Neural progenitor cell (in vitro differentiated cells): ENCODE results near the gene UBE2Q1. TPM values are rescaled to one million over a fixed set of nuclear protein-coding genes. Genes with fewer than 3 reads are reported as not detected.

Experiments used
- DNase-seq: peaks from one replicate; pipeline ENCODE4 v3.0.0-alpha.2; 2016; ENCODE audit warnings: low spot score
- H2AFZ ChIP-seq: fragments of 200-600 bp; sonication (generic); replicated peaks from 2 replicates; pipeline ENCODE4 v1.6.1; 2016; ENCODE audit warnings: antibody characterized with exemption
- H3F3A ChIP-seq: fragments of 200-600 bp; sonication (generic); 2 replicates; pipeline ENCODE4 v1.6.1; 2016; ENCODE audit warnings: antibody characterized with exemption, low read depth
- H3K27ac ChIP-seq: fragments of 200-600 bp; sonication (generic); 2 replicates; pipeline ENCODE4 v1.5.1; 2016; ENCODE audit warnings: mild to moderate bottlenecking
- H3K27me3 ChIP-seq: fragments of 200-600 bp; sonication (generic); 2 replicates; pipeline ENCODE4 v1.6.1; 2016; ENCODE audit warnings: mild to moderate bottlenecking, moderate library complexity
- H3K36me3 ChIP-seq: fragments of 200-600 bp; sonication (generic); 2 replicates; pipeline ENCODE4 v1.5.1; 2016
- H3K4me1 ChIP-seq: fragments of 200-600 bp; sonication (generic); 2 replicates; pipeline ENCODE4 v1.6.1; 2016; ENCODE audit warnings: mixed run types
- H3K4me2 ChIP-seq: fragments of 200-600 bp; sonication (generic); 2 replicates; pipeline ENCODE4 v1.6.1; 2016
- H3K4me3 ChIP-seq: fragments of 200-600 bp; sonication (generic); 2 replicates; pipeline ENCODE4 v1.5.1; 2016
- H3K79me2 ChIP-seq: fragments of 200-600 bp; sonication (generic); 2 replicates; pipeline ENCODE4 v1.6.1; 2016; ENCODE audit warnings: low read depth
- H3K9ac ChIP-seq: fragments of 200-600 bp; sonication (generic); 2 replicates; pipeline ENCODE4 v1.6.1; 2016
- H3K9me3 ChIP-seq: fragments of 200-600 bp; sonication (generic); 2 replicates; pipeline ENCODE4 v1.5.1; 2016; ENCODE audit warnings: low read depth
- H4K20me1 ChIP-seq: fragments of 200-600 bp; sonication (generic); 2 replicates; pipeline ENCODE4 v1.6.1; 2016; ENCODE audit warnings: low read depth
- H3K27ac Mint-ChIP-seq: 3 replicates; pipeline ENCODE4 v1.8.0; 2021; ENCODE audit warnings: mixed read lengths
- H3K27me3 Mint-ChIP-seq: 2 replicates; pipeline ENCODE4 v1.8.0; 2022; ENCODE audit warnings: low read depth, mild to moderate bottlenecking, inconsistent platforms, moderate library complexity, mixed read lengths; ENCODE audit not compliant: insufficient read depth
- H3K36me3 Mint-ChIP-seq: 3 replicates; pipeline ENCODE4 v1.8.0; 2021; ENCODE audit warnings: mixed read lengths
- H3K4me1 Mint-ChIP-seq: 3 replicates; pipeline ENCODE4 v1.8.0; 2021; ENCODE audit warnings: mixed read lengths
- H3K4me3 Mint-ChIP-seq: 3 replicates; pipeline ENCODE4 v1.8.0; 2021; ENCODE audit warnings: mild to moderate bottlenecking, moderate library complexity, mixed read lengths
- H3K9me3 Mint-ChIP-seq: 3 replicates; pipeline ENCODE4 v1.8.0; 2020; ENCODE audit warnings: mixed read lengths
- EZH2 ChIP-seq: fragments of 200-600 bp; sonication (generic); IDR thresholded peaks from 2 replicates; pipeline ENCODE4 v1.6.1; 2017; ENCODE audit warnings: antibody characterized with exemption, mild to moderate bottlenecking, moderate library complexity
- EZH2phosphoT487 ChIP-seq: fragments of 200-600 bp; sonication (generic); IDR thresholded peaks from 2 replicates; pipeline ENCODE4 v1.6.1; 2017; ENCODE audit warnings: antibody characterized with exemption
- total RNA-seq: library from RNA; depleted of rRNA; stranded (reverse); fragments of >200 nt; gene quantifications from 2 replicates; pipeline ENCODE4 v1.2.3, GENCODE V29; 2015; ENCODE audit warnings: low replicate concordance
- TF ChIP-seq, protein P1 (sequence below): fragments of 200-600 bp; sonication (generic); IDR thresholded peaks from 2 replicates; pipeline ENCODE4 v1.5.1; 2017; ENCODE audit warnings: antibody characterized with exemption, mild to moderate bottlenecking

UBE2Q1 gene
- total RNA-seq, 1 donor from 2014 or later, result 96.2 TPM

GRCh38 chr1:154541231-154541630, 17.2 kb downstream of the UBE2Q1 start:
- Histone ChIP-seq H3K79me2 (no peaks in the 10 kb centered on the region), H3K27ac (no peak overlapping the region), H3K4me1 (no peaks in the 10 kb centered on the region), H3K9me3 (no peaks in the 10 kb centered on the region), H3K4me3 (no peak overlapping the region), H3K4me2 (no peak overlapping the region), H4K20me1 (no peaks in the 10 kb centered on the region), H3K36me3 (no peaks in the 10 kb centered on the region), H2AFZ (no peak overlapping the region), H3F3A (no peaks in the 10 kb centered on the region), H3K9ac (no peak overlapping the region), H3K27me3 (no peaks in the 10 kb centered on the region)
- Mint-ChIP-seq H3K9me3 (no peaks in the 10 kb centered on the region), H3K27me3 (peaks cover 11% of the 10 kb centered on the region), H3K4me3 (no peak overlapping the region), H3K4me1 (peaks cover 3% of the 10 kb centered on the region), H3K36me3 (no peaks in the 10 kb centered on the region), H3K27ac (no peak overlapping the region)
- no peak for DNase-seq
- TF ChIP-seq EZH2phosphoT487 (no peak), EZH2 (no peak)
- TF ChIP-seq, protein P1, sequence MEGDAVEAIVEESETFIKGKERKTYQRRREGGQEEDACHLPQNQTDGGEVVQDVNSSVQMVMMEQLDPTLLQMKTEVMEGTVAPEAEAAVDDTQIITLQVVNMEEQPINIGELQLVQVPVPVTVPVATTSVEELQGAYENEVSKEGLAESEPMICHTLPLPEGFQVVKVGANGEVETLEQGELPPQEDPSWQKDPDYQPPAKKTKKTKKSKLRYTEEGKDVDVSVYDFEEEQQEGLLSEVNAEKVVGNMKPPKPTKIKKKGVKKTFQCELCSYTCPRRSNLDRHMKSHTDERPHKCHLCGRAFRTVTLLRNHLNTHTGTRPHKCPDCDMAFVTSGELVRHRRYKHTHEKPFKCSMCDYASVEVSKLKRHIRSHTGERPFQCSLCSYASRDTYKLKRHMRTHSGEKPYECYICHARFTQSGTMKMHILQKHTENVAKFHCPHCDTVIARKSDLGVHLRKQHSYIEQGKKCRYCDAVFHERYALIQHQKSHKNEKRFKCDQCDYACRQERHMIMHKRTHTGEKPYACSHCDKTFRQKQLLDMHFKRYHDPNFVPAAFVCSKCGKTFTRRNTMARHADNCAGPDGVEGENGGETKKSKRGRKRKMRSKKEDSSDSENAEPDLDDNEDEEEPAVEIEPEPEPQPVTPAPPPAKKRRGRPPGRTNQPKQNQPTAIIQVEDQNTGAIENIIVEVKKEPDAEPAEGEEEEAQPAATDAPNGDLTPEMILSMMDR, result no peak

- Mint-ChIP-seq H3K4me3 (no peak overlapping the region), H3K36me3 (no peaks in the 10 kb centered on the region), H3K27me3 (peaks cover 17% of the 10 kb centered on the region), H3K4me1 (peaks cover 3% of the 10 kb centered on the region), H3K27ac (peak overlapping the region; percentile 55), H3K9me3 (peaks cover 4% of the 10 kb centered on the region)
- H3K36me3 ChIP-seq, result no peaks in the 10 kb centered on the region
- H3K79me2 ChIP-seq, result no peaks in the 10 kb centered on the region
- no peaks in the 10 kb centered on the region for H3K9me3 ChIP-seq
- no peak overlapping the region for H3K9ac ChIP-seq
- H3K4me1 ChIP-seq, result no peaks in the 10 kb centered on the region
- DNase-seq, result no peak
- H3K4me2 ChIP-seq, result no peak overlapping the region
- H2AFZ ChIP-seq, result no peak overlapping the region
- H3K27me3 ChIP-seq, result no peaks in the 10 kb centered on the region
- H4K20me1 ChIP-seq, result no peaks in the 10 kb centered on the region
- H3K27ac ChIP-seq, result no peak overlapping the region
- H3K4me3 ChIP-seq, result no peak overlapping the region
- H3F3A ChIP-seq, result no peaks in the 10 kb centered on the region
- TF ChIP-seq, protein P1, result no peak
- no peak for TF ChIP-seq EZH2phosphoT487
- TF ChIP-seq EZH2, result no peak
Measured at GRCh38 chr1:154539486-154540483, 18.7 kb downstream of the UBE2Q1 start.

DNA sequence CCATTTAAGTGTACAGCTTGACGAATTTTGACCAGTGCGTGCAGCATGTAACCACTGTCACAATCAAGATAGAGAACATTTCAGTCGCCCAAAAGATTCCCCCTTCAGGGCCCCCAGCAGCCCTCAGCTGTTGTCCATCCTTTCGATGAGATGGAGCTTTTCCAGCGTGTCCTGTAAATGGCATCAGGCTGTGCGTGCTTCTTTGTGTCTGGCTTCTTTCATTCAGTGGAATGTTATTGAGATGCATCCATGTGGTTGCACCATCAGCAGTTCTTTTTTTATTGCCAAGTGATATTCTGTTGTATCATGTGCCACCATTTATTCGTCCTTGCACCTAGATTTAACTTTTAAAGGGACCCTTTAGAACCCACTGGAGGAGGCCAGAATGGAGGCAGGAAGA, 21.9 kb downstream of the UBE2Q1 start:
- no peak overlapping the region for H3K27ac Mint-ChIP-seq
- peaks cover 13% of the 10 kb centered on the region for H3K27me3 Mint-ChIP-seq
- TF ChIP-seq EZH2phosphoT487 (no peak), EZH2 (no peak)
- TF ChIP-seq, protein P1, result no peak
- H3K9ac ChIP-seq, result no peak overlapping the region
- no peaks in the 10 kb centered on the region for H4K20me1 ChIP-seq
- H3F3A ChIP-seq, result no peaks in the 10 kb centered on the region
- H3K4me1 Mint-ChIP-seq, result peaks cover 7% of the 10 kb centered on the region
- H3K4me2 ChIP-seq, result no peak overlapping the region
- peaks cover 7% of the 10 kb centered on the region for H3K9me3 Mint-ChIP-seq
- no peaks in the 10 kb centered on the region for H3K36me3 Mint-ChIP-seq
- H3K79me2 ChIP-seq, result no peaks in the 10 kb centered on the region
- no peaks in the 10 kb centered on the region for H3K9me3 ChIP-seq
- no peak overlapping the region for H3K27ac ChIP-seq
- H3K27me3 ChIP-seq, result no peaks in the 10 kb centered on the region
- no peak overlapping the region for H3K4me3 ChIP-seq
- H2AFZ ChIP-seq, result no peak overlapping the region
- no peaks in the 10 kb centered on the region for H3K36me3 ChIP-seq
- H3K4me1 ChIP-seq, result no peaks in the 10 kb centered on the region
- no peak for DNase-seq
- no peak overlapping the region for H3K4me3 Mint-ChIP-seq
